ENCODE measurements around the gene TNIK. TPM values are rescaled to one million over a fixed set of nuclear protein-coding genes. Genes with fewer than 3 reads are reported as not detected.

Gene TNIK
- total and polyA plus RNA-seq, 3 donors from 2014 or later = 39.3 to 99.6 (median 83.5) TPM

DNA sequence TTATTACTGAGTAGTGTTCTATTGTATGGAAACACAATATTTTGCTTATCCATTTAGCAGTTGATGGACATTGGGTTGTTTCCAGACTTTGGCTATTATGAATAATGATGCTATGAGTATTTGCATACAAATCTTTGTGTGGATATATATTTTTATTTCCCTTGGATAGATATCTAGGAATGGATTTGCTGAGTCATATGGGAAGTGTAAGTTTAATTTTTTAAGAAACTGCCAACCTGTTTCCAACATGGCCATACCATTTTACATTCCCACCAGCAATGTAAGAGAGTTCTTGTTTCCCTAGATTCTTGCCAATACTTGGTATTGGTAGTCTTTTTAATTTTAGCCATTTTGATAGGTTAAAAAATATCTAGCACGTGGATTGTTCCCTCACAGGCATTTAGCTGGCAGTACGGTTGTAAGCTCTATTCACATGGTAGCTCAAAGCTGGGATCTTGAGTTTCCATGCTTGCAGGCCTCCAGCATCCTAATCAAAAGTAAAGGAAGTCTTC lies 45.7 kb upstream of the TNIK start:
- Histone ChIP-seq H3K36me3 (ENCODE audit: low read depth, missing control alignments) (no peaks in the 10 kb centered on the region), H3K4me1 (no peaks in the 10 kb centered on the region), H3K27ac (no peak overlapping the region), H3K27me3 (no peaks in the 10 kb centered on the region), H3K4me3 (no peak overlapping the region), H3K9me3 (no peaks in the 10 kb centered on the region)
- intact Hi-C loops (cut with DNase I; ENCODE audit: low total_unique reads) = no loop called here
- whole genome bisulfite sequencing, 2 donors = 95 to 96% methylated on average over 2 of the region's 2 CpGs
- no peak for DNase-seq
- TF ChIP-seq, protein P1, sequence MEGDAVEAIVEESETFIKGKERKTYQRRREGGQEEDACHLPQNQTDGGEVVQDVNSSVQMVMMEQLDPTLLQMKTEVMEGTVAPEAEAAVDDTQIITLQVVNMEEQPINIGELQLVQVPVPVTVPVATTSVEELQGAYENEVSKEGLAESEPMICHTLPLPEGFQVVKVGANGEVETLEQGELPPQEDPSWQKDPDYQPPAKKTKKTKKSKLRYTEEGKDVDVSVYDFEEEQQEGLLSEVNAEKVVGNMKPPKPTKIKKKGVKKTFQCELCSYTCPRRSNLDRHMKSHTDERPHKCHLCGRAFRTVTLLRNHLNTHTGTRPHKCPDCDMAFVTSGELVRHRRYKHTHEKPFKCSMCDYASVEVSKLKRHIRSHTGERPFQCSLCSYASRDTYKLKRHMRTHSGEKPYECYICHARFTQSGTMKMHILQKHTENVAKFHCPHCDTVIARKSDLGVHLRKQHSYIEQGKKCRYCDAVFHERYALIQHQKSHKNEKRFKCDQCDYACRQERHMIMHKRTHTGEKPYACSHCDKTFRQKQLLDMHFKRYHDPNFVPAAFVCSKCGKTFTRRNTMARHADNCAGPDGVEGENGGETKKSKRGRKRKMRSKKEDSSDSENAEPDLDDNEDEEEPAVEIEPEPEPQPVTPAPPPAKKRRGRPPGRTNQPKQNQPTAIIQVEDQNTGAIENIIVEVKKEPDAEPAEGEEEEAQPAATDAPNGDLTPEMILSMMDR (IDR thresholded peaks at IDR 0.05) = no peak
- TF ChIP-seq POLR2A (IDR thresholded peaks at IDR 0.05) = no peak

DNA sequence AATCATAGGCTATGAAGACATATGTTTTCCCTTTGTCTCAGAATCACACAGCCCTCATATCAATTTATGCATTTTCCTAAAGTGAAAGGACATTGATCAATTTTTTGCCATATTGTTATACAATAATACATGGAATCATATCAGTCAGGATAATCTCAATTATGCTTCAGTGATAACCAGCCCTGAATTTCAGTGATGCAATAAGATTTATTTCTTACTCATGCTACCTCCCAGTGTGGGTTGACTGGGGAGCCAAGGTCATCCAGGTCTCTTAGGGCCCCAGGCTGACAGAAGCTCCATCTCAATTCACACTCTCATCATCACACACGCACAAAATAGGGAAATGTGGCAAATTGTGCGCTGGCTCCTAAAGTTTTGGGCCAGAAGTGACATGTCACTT lies 44.2 kb upstream of the TNIK start:
- Histone ChIP-seq H3K4me1 (no peaks in the 10 kb centered on the region), H3K4me3 (no peak overlapping the region), H3K9me3 (no peaks in the 10 kb centered on the region), H3K27me3 (no peaks in the 10 kb centered on the region), H3K36me3 (ENCODE audit: low read depth, missing control alignments) (no peaks in the 10 kb centered on the region), H3K27ac (no peak overlapping the region)
- no peak for DNase-seq
- TF ChIP-seq, protein P1 (IDR thresholded peaks at IDR 0.05) = no peak
- no peak for TF ChIP-seq POLR2A (IDR thresholded peaks at IDR 0.05)
- intact Hi-C loops (cut with DNase I; ENCODE audit: low total_unique reads) = no loop called here
- WGBS, 2 donors = 42 to 73% methylated on average over 2 of the region's 2 CpGs

DNA sequence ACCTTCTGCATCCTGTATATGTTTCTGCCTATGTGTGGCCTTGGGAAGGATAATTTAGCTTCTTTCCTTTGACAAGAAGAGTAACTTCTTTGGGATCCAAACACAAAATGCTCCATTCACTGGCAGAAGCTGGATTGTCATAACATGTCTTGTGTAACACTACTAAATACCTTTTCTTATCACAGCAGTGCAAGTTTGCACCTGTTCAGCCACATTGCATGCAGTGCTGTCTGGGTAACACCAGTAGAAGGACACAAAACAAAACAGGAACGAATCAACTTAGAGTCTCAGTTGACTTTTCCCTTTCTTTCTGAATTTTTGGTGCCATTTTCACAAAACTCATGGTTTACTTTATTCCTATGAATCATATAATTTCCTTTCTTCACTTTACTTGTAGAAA lies 43.6 kb upstream of the TNIK start:
- intact Hi-C loops (cut with DNase I; ENCODE audit: low total_unique reads) = no loop called here
- H3K4me1 ChIP-seq = no peaks in the 10 kb centered on the region
- TF ChIP-seq, protein P1 (IDR thresholded peaks at IDR 0.05) = no peak
- TF ChIP-seq POLR2A (IDR thresholded peaks at IDR 0.05) = no peak
- no peak overlapping the region for H3K27ac ChIP-seq
- no peaks in the 10 kb centered on the region for H3K36me3 ChIP-seq (ENCODE audit: low read depth, missing control alignments)
- no peak overlapping the region for H3K4me3 ChIP-seq
- DNase-seq = no peak
- no peaks in the 10 kb centered on the region for H3K9me3 ChIP-seq
- WGBS, 2 donors = 79 to 92% methylated on average over 1 of the region's 1 CpG
- H3K27me3 ChIP-seq = no peaks in the 10 kb centered on the region

DNA sequence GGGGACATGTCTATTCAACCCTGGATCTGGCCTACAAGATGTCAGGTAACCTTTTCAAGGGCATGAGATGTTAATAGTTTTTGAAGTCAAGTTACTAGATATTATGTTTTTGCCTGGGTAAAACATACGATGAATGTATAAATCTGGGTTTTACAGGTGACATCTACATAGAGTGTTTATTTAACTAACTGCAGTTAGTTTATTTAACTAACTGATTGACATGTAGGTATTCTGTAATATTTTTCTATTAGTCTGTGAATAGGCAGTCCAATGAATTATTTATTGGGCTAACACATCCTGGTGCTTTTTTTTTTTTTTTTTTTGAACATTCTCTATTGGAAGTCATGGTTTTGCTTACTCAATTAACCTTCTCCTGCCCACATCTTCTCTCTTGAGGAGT lies 38.7 kb upstream of the TNIK start:
- intact Hi-C loops (cut with DNase I; ENCODE audit: low total_unique reads) = no loop called here
- H3K4me3 ChIP-seq = no peak overlapping the region
- no peaks in the 10 kb centered on the region for H3K27me3 ChIP-seq
- WGBS, 2 donors = 58 to 64% methylated on average over 1 of the region's 1 CpG
- H3K9me3 ChIP-seq = no peaks in the 10 kb centered on the region
- H3K4me1 ChIP-seq = peaks cover 3% of the 10 kb centered on the region
- no peak overlapping the region for H3K27ac ChIP-seq
- DNase-seq = no peak
- no peak for TF ChIP-seq POLR2A (IDR thresholded peaks at IDR 0.05)
- TF ChIP-seq, protein P1 (IDR thresholded peaks at IDR 0.05) = no peak
- H3K36me3 ChIP-seq (ENCODE audit: low read depth, missing control alignments) = no peaks in the 10 kb centered on the region

DNA sequence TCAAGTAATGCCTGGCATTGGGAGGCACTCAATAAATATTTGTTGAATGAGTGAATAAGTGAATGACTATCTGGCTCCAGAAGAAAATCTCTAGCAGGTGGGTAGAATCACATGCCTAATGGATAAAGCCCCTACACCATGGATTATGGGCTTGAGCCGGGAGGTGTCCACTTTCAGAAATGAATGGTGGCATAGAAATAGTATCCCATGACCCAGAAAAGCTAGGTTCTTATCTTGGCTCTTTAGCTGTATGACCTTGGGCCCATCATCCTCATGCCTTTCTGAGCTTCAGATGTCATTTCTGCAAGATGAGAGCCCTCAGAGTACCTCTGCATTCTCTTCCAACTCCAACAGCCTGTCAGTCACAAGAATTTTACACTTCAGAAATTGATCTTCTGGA lies 37.3 kb upstream of the TNIK start:
- peaks cover 3% of the 10 kb centered on the region for H3K4me1 ChIP-seq
- intact Hi-C loops (cut with DNase I; ENCODE audit: low total_unique reads) = no loop called here
- 67% methylated on average over 1 of the region's 1 CpG for WGBS, 2 donors
- H3K4me3 ChIP-seq = no peak overlapping the region
- H3K9me3 ChIP-seq = no peaks in the 10 kb centered on the region
- no peak overlapping the region for H3K27ac ChIP-seq
- no peaks in the 10 kb centered on the region for H3K27me3 ChIP-seq
- no peaks in the 10 kb centered on the region for H3K36me3 ChIP-seq (ENCODE audit: low read depth, missing control alignments)
- no peak for DNase-seq
- TF ChIP-seq, protein P1 (IDR thresholded peaks at IDR 0.05) = no peak
- no peak for TF ChIP-seq POLR2A (IDR thresholded peaks at IDR 0.05)
